T-helper 1 cell treated with Interleukin-12 subunit alpha and Interleukin-12 subunit beta and Interleukin-4 antibody, amounts not matched to agents 30 ng/mL and 1 ng/mL, for 36 hours (primary cell): ENCODE measurements around the gene CAVIN1. TPM values are rescaled to one million over a fixed set of nuclear protein-coding genes. Genes with fewer than 3 reads are reported as not detected.
"Not testable (repeated sequence)": the region's sequence is repeated elsewhere in the genome, so short reads cannot be mapped to it uniquely, and the experiment has no call there.

Experiments used
- intact Hi-C: fragments of 100-400 bp; cut with micrococcal nuclease; formaldehyde crosslinking; loops from one replicate; pipeline ENCODE4 v1.15.1; 2024
- total RNA-seq: library from RNA; stranded (reverse); gene quantifications from 2 replicates; pipeline ENCODE4 v1.2.3, GENCODE V29; 2022

Gene CAVIN1
- total RNA-seq, 1 donor from 2014 or later = 1.9 TPM

DNA sequence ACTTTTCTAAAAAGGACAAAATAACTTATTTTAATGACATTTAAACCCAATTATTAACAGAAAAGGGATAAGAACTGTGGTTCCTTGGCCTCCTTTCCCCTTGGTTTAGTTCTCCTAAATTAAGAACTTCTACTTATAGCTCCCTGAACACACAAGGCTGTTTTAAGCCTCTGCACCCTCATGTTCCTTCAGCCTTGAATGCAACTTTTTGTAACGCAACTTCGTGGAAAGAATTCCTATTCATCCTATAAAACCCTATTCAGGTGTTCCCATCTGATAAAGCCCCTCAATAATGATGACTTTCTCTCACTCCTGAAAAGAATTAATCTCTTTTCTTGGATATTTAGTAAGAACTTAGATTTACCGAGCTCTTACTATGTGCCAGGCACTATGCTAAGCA lies 41.2 kb downstream of the CAVIN1 start:
- intact Hi-C loops = no loop called here

GRCh38 chr17:42380935-42381334 lies 42.1 kb downstream of the CAVIN1 start:
- intact Hi-C loops = no loop called here

- intact Hi-C loops = loop anchor here (1.0 kb wide), 2 partner anchors 8 to 42 kb away; no protein-coding TSS in a partner anchor
Measured at GRCh38 chr17:42378959-42379594, 44.0 kb downstream of the CAVIN1 start.

DNA sequence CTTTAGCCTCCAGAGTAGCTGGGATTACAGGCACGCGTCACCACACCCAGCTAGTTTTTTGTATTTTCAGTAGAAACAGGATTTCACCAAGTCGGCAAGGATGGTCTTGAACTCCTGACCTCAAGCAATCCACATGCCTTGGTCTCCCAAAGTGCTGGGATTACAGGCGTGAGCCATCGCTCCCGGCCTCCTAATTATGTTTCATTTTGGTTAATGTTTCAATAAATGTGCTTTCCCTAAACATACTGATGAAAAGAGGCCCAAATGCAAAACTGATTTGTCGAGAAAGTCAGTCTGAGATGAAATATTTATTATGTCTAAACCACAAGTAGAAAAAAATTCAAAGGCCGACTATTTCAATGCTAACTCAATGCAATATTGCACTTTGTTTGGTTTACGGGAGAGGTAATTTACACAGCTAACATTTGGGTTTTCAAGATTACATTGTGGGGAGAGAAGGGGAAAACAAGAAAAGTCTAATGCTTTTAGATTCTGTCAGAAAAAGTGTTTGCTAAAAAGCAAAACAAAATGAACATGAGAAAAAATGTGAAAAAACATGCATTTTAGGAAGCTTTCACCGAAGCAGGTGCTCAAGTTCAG lies 44.6 kb downstream of the CAVIN1 start:
- intact Hi-C loops = no loop called here

DNA sequence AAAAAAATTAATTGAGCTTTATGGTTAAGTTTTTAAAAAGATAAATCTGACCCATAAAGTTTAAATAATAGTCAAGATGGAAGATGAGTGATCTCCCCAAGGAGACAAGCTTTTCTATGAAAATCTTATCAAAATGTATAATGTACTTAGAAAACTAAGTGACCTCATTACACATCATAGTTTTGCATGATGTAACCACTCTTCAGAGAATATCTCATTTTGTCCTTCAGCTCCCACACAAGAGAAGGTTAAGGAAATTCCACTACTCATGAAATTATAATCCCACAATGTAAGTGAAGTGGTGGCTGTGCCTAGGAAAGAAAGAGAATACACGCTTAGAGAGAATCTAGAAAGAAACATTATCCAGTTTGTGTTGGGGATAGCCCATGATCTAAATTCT lies 49.2 kb downstream of the CAVIN1 start:
- intact Hi-C loops = no loop called here

DNA sequence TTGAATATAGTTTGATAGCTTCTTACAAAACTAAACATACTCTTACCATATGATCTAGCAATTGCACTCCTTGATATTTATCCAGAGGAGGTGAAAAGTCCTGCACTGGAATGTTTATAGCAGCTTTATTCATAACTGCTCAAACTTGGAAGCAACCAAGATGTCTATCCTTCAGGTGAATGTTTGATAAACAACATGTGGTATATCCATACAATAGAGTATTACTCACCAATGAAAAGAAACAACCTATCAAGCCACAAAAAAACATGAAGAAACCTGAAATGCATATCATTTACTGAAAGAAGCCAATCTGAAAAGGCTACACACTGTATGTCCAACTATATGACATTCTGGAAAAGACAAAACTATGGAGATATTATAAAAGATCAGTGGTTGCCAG lies 50.9 kb downstream of the CAVIN1 start:
- intact Hi-C loops = no loop called here

DNA sequence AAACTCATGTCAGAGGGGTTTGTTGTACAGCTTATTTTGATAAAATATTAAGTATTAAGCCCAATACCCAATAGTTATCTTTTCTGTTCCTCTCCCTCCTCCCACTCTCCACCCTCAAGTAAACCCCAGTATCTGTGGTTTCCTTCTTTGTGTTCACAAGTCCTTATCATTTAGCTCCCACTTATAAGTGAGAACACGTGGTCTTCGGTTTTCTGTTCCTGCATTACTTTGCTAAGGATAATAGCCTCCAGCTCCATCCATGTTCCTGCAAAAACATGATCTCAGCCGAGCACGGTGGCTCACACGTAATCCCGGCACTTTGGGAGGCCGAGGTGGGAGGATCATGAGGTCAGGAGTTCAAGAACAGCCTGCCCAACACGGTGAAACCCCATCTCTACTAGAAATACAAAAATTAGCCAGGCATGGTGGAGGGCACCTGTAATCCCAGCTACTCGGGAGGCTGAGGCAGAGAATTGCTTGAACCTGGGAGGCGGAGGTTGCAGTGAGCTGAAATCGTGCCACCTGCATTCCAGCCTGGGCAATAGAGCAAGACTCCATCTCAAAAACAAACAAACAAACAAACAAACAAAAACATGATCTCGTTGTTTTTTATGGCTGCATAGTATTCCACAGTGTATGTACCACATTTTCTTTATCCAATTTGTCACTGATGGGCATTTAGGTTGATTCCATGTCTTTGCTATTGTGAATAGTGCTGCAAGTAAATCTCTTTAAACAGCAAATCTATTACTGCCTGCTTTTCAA lies 54.1 kb downstream of the CAVIN1 start:
- intact Hi-C loops = not testable (repeated sequence)

DNA sequence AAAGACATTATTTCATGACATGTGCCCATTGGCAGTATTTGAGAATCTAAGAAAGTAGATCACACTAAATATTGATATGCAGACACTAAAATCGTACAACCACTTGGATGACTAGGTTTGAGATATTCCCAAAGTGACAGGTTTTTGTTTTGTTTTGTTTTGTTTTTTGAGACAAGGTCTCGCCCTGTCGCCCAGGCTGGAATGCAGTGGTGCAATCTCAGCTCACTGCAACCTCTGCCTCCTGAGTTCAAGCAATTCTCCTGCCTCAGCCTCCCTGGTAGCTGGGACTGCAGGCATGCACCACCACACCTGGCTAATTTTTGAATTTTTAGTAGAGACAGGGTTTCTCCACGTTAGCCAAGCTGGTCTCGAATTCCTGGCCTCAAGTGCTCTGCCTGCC lies 54.7 kb downstream of the CAVIN1 start:
- intact Hi-C loops = not testable (repeated sequence)

DNA sequence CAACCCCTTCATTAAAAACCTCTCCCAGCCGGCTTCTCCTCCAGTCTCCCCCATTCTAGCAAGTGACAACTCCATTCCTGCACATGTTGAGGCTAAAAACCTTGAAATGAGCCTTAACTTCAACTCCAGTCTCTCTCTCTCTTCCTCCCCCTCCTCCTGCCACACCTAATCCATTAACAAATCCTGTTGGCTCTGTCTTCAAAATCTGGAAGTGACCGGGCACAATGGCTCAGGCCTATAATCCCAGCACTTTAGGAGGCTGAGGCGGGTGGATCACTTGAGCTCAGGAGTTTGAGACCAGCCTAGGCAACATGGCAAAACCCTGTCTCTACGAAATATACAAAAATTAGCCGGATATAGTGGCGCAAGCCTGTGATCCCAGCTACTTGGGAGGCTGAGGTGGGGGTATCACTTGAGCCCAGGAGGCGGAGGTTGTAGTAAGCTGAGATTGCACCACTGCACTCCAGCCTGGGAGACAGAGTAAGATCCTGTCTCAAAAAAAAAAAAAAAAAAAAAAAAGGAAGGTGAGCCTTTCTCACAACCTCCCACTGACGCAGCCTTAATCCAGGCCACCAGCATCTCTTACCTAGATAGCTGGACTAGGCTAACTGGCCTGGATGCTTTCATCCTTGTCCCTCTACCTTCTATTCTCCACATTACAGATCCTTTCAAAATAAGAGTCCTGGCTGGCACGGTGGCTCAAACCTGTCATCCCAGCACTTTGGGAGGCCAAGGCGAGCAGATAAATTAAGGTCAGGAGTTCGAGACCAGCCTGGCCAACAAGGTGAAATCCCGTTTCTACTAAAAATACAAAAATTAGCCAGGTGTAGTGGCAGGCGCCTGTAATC lies 56.7 kb downstream of the CAVIN1 start:
- intact Hi-C loops = not testable (repeated sequence)

- intact Hi-C loops = no loop called here
Measured at GRCh38 chr17:42365136-42365535, 57.9 kb downstream of the CAVIN1 start.

- intact Hi-C loops = loop anchor here (2.0 kb wide), 1 partner anchor 27 kb away; no protein-coding TSS in a partner anchor
Measured at GRCh38 chr17:42363767-42364585, 59.1 kb downstream of the CAVIN1 start.

DNA sequence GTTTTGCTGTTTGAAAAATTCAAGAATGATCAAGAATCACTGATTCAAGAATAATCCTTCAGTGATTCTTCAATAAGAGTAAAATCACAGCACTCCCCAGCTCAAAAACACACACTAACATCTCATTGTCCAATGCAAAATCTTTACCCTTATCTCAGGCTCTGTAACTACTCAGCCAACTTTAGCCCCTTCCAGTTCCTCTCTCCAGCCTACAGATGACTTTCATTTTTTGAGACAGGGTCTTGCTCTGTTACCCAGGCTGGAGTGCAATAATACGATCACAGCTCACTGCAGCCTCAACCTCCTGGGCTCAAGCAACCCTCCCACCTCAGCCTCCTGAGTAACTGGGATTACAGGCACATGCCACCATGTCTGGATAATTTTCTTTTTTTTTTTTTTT lies 59.8 kb downstream of the CAVIN1 start:
- intact Hi-C loops = loop anchor here (2.0 kb wide), 1 partner anchor 26 kb away; no protein-coding TSS in a partner anchor

GRCh38 chr17:42362245-42362961 lies 60.7 kb downstream of the CAVIN1 start:
- intact Hi-C loops = loop anchor here (2.0 kb wide), 1 partner anchor 26 kb away; no protein-coding TSS in a partner anchor

DNA sequence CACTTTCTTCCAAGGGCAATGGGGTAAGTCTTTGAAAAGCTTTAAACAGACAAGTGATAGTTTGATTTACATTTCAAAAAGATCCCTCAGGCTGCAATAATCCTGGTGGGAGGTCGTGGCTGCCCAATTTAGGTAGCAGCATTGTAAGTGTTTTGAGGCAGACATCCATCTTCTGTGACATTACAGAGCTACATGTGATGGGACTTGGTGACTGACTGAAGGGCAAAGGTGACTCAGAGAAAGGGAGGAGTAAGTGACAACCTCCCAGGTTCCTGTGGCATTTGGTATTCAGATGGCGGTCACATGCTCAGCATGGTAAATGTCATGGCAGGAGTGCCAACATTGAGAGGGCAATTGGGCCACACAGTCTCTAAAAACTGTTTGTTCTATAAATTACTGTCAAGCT lies 61.3 kb downstream of the CAVIN1 start:
- intact Hi-C loops = loop anchor here (2.0 kb wide), 1 partner anchor 25 kb away; no protein-coding TSS in a partner anchor

DNA sequence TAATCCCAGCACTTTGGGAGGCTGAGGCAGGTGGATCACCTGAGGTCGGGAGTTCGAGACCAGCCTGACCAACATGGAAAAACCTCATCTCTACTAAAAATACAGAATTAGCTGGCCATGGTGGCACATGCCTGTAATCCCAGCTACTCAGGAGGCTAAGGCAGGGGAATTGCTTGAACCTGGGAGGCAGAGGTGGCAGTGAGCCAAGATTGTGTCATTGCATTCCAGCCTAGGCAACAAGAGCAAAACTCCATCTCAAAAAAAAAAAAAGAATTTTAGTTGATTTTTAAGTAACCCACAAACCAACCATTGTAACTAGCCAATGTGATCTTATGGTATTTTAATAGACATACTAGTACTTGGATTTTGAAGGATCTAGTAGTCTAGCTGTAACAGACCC lies 62.7 kb downstream of the CAVIN1 start:
- intact Hi-C loops = not testable (repeated sequence)

GRCh38 chr17:42359133-42359532 lies 63.9 kb downstream of the CAVIN1 start:
- intact Hi-C loops = no loop called here

- intact Hi-C loops = no loop called here
Measured at GRCh38 chr17:42358434-42358833, 64.6 kb downstream of the CAVIN1 start.

DNA sequence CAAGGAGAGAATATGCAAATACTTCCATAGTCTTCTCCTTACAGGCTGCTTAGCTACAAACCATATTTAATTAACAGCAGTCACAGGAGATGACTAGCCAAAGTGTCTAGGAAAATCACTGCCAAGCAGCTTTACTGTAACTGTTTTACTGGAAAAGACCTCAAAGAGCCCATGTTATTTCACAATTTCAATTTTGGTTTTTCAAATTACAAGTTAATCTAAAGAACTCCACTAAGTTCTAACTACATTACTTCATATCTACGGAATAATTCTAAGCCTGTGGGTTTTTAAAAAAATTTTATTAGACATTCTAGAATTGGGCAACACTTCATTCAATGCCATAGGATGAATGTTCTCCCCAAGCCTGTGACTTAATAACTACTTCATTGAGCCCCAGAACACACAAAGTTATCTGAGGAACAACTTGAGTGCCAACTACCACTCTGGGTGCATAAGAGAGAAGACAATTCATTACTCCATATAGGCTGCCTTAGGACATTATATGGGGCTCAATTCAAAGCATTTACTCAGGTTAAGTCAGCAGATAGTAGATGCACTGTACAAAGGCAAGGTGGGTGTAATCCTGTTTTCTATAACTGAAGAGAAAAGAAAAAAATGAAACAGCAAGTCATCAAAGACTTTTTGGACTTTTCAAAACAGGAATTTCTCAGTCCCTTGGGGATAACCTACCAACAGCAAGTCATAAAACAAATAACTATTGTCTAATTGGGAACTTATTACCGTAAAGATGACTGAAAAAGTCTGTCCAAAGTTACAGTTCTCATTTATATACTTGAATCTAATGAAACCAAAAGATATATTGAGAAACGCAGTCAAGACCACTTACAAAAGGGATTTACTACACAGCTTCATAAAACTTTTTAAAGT lies 67.9 kb downstream of the CAVIN1 start:
- intact Hi-C loops = no loop called here
